GM19043 (cell line): ENCODE data around the gene OR1I1.
A peak's percentile ranks its signal among the peaks of the same experiment; 100 is the strongest.

Experiments used
- ATAC-seq: cut with Tn5 transposase; IDR thresholded peaks from one replicate; pipeline ENCODE4 v1.9.1; 2021; ENCODE audit warnings: low read depth; ENCODE audit not compliant: unreplicated experiment

The OR1I1 gene

DNA sequence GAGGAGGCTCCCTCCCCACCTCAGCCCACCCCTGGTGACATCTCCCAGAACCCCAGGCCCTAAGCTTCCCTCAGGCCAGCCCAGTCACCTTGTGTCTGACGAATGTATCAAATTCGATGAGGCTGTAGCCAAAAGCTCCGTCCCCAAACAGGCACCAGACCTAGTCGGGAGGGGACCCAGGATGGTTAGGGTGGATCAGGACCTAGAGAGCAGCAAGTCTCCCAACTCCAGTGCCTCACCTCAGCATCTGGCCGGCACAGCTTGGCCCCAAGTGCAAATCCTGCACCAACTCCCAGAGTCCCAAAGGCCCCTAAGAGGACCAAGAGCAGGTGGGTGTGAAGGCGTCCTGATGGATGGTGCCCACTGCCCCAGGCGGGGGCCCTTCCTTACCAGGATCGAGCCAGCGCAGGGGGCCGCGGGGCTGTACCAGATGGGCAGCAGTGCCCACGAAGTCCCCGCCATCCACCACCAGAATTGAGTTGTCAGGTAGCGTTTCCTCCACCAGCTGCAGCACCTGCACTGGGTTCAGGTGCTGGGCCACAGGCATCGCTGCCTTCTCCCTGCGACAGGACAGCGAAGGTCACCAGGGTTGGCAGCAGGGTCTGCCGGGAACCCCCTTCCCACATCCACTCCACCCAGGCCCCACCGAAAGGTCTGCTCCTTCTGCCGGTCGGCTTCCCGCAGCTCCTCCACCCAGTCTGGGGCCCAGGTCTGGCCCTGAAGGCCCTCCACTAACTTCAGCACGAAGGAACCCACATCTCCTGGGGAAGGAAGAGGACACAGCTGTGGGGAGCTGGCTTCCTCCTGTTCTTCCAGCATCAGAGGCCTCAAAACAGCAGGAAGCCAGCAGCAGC lies 34.0 kb downstream of the OR1I1 start:
- no peak for ATAC-seq

- ATAC-seq, result no peak
Measured at GRCh38 chr19:15116856-15117255, 34.8 kb downstream of the OR1I1 start.

DNA sequence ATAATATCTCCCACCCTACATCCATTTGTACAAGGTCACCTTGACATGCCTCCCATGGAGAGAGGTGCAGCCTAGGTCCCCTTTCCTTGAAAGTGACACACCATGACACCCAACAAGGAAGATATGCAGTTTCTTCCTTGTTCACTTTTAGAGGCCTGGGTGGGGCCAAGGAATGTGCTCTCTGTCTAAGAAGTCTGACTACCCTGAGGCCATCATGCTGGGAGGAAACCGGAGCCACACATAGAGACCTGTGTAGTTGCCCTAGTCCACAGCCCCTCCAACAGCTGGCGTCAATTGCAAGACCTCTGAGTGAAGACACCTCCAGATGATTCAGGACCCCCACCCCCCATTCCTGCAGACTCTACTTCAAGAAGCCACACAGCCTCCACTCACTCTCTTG lies 36.2 kb downstream of the OR1I1 start:
- no peak for ATAC-seq

DNA sequence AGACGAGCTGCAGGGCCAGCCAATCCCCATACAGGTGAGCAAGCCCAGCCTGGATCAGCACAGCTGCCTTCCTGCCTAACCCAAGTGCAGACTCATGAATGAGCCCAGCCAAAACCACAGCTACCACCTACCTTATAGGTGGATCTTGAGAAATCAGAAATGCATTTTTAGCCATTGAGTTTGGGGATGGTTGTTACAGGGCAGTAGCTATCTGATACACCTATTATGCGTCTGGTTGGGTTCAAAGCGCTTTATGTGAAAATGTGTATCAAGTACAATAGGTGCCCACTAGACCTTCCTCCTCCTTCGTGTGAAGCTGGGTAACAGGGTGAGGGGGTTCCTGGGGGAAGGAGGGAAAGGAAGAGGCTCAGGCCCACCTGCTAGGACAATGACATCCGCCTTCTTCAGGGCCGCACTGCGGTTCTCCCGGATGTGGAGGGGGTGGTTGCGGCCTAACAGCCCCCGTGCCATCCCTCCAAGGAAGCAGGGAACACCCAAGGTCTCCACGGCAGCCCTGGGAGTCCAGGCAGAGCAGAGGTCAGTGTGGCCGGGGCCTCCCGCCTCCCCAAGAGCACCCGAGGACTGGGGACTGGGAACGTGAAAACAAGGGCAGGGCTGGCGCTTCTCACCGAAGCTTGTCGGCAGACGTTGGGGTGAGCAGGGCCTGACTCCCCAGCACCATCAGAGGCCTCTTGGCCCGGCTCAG lies 36.9 kb downstream of the OR1I1 start:
- ATAC-seq, result no peak

DNA sequence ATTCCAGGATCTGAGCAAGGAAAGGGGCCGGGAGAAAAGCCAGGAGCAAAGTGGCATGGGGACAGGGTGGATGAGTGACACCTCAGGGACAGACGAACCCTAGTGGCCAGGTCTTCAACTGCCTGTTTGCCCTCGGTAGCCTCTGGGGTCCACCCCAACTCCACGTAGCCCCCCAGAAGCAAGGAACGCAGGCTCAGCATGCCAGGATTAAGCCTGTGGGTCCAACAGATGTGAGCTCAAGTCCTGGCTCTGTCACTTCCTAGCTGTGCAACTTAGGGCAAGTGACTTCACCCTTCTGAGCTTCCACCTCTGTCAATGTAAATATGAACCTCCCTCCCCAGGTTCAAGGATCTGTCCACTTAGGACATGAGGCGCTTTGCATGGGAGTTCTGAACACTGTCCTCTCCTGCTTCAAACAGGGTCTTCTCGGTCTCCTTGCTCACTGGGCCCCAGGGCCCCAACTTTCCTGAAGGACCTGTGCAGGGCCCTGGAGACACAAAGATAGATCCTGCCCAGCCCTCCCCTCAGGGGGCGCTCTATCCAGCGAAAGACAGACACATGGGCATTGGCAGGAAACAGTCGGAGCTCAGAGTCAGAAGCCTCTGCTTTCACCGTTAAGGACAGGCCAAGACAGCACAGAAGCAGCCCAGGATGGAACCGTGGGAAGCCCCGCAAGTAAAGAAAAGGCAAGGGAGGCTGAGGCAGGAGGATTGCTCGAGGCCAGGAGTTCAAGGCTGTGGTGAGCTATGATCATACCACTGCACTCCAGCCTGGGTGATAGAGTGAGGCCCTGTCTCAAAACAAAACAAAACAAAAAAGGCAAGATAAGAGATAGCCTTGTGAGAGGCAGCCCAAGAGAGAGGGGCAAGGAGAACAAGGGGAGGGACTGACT lies 38.4 kb downstream of the OR1I1 start:
- no peak for ATAC-seq

- no peak for ATAC-seq
Measured at GRCh38 chr19:15122331-15123030, 40.5 kb downstream of the OR1I1 start.

GRCh38 chr19:15123031-15123890 lies 41.2 kb downstream of the OR1I1 start:
- no peak for ATAC-seq

DNA sequence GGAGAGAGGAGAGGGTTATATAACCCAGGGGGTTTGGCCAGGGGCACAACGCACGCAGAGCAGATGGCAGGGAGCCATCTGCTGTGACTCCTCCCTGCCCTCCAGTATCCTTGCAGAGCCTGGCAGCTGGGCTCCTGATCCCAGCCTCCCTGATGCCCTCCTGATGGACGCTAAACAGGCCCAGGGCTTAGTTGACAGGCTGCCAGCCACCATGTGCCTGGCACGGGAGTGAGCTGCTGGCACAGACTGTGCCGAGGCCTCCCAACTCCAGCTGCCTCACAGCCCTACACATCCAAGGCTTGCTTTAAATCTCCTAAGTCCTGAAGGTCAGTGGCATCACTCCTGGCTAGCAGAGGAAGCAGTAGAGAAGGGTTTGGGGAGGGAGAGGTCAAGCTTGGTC lies 41.9 kb downstream of the OR1I1 start:
- no peak for ATAC-seq

- ATAC-seq, result no peak
Measured at GRCh38 chr19:15124572-15125231, 42.7 kb downstream of the OR1I1 start.

GRCh38 chr19:15125232-15126067 lies 43.4 kb downstream of the OR1I1 start:
- ATAC-seq, result peak; percentile 88

DNA sequence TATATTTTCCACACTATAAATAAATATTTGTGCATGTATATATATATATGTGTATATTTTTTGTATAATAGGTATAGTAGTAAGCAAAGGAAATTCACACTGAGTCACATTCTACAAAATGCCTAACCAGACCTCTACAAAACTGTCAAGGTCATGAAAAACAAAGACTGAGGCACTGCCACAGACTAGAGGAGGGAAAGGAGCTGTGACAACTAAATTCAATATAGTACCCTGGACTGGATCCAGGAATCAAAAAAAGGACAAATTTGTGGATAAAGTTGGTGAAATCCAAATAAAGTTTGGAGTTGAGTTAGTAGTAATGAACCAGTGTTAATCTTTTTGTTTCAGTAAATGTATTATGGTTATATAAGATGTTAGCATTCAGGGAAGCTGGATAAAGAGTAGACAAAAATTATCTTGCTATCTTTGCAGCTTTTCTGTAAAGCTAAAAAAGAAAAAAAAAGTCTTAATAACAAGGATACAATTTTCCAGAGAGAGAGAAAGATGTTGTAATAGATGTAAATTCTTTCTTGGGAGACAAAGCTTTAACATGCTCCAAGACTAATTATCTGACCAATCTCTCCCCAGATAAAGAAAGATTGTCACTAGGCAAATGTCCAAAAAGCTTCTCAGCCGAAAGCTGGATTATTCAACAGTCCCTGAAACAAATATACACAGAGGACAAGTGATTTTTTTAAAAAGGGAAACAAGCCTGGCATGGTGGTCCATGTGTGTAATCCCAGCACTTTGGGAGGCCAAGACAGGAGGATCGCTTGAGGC lies 44.3 kb downstream of the OR1I1 start:
- no peak for ATAC-seq

DNA sequence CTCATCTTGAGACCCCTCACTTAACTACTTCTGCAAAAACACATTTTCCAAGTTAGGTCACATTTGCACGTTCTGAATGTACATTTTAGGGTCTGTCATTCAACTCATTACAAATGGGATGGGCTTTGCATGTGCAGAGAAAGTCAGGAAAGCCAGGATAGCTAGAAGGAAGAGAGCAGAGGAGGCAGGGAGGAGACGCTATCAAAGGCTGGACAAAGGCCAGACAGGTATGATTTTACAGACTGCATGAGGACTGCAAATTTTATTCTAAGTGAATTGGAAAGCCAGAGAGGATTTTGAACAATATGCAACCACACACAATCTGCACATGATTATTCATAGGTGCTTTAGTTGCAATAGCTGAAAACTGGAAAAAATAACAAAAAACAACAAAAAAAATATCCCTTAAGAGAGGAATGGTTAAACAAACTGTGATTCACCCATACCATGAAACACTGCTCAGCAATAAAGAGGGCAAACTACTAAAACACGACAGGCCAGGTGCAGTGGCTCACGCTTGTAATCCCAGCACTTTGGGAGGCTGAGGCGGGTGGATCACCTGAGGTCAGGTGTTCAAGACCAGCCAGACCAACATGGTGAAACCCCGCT lies 46.3 kb downstream of the OR1I1 start:
- no peak for ATAC-seq

GRCh38 chr19:15129856-15130585 lies 48.0 kb downstream of the OR1I1 start:
- no peak for ATAC-seq

DNA sequence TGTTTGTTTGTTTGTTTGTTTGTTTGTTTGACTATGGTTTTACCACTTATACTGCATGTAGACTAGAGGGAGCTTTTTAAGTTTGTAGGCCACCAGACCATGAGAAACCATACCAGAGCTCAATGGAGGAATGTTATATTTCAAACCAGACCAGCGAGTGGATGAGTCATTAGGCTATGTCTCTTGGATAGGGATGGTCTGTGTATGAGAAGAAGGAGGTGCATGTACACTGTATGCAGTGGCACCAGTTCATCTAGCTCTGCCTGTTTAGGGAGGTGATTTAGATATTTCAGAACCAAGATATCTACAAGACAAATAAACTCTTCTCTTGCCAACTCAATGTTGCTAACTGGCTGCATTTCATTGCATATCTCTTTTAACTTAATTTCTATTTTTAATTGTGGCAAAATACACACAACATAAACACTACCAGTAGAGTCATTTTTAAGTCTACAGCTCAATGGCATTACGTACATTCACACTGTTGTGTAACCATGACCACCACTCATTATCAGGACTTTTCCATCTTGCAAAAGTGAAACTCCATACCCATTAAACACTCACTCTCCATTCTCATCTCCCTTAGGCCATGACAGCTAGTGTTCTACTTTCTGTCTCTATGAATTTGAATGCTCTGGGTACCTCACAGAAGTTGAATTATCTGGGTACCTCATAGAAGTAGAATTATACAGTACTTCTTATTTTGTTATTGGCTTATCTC lies 54.4 kb downstream of the OR1I1 start:
- no peak for ATAC-seq

GRCh38 chr19:15137777-15138176 lies 55.8 kb downstream of the OR1I1 start:
- no peak for ATAC-seq

GRCh38 chr19:15138427-15138826 lies 56.4 kb downstream of the OR1I1 start:
- ATAC-seq, result no peak
